HCT116 (cell line): Measurements from ENCODE around the gene WFDC10A. TPM values are rescaled to one million over a fixed set of nuclear protein-coding genes. Genes with fewer than 3 reads are reported as not detected.
"Not testable (repeated sequence)": the region's sequence is repeated elsewhere in the genome, so short reads cannot be mapped to it uniquely, and the experiment has no call there.

Experiments
- ATAC-seq: fragments of 200-7000 bp; cut with Tn5 transposase; 2 replicates; pipeline ENCODE4 v1.9.1; 2020; ENCODE audit warnings: mild to moderate bottlenecking, moderate library complexity
- BruUV-seq: library from RNA; stranded (reverse); fragments of 400-500 nt; replicated peaks from 2 replicates; lab custom pipeline; 2021; lab: Mats Ljungman, UMichigan
- CTCF ChIA-PET: fragments of 300-600 bp; sonication (Branson Sonifier 250); formaldehyde crosslinking; loops from one replicate; lab custom pipeline; 2021; ENCODE audit warnings: antibody characterized with exemption; lab: Charles Lee
- POLR2A ChIA-PET: fragments of 300-600, 350-600 bp; sonication (Branson Sonifier 250); formaldehyde crosslinking; loops from one replicate; lab custom pipeline; 2021; ENCODE audit warnings: antibody characterized with exemption; lab: Charles Lee
- RAD21 ChIA-PET, 2 experiments: fragments of 300-600 bp; sonication (Branson Sonifier 250); formaldehyde crosslinking; loops; one replicate each; lab custom pipeline; 2023; ENCODE audit warnings: low total read pairs in 2 of 2; ENCODE audit not compliant: uncharacterized antibody in 2 of 2, unreplicated experiment in 2 of 2, low non-redundant PET in 1 of 2; lab: Charles Lee
- DNase-seq: peaks from one replicate; pipeline ENCODE4 v3.0.0-alpha.2; 2010; ENCODE audit warnings: low read depth, low spot score
- H2AFZ ChIP-seq: fragments of 200-600 bp; shearing (Covaris generic), sonication (generic); 2 replicates; pipeline ENCODE4 v1.6.1; 2017; ENCODE audit warnings: low read depth, mixed run types, mixed read lengths, antibody characterized with exemption, low read length; ENCODE audit not compliant: poor library complexity, severe bottlenecking
- H3K27ac ChIP-seq: 2 replicates; pipeline ENCODE4 v1.5.1; 2012; ENCODE audit warnings: low read depth, low read length
- H3K27me3 ChIP-seq: fragments of 200-600 bp; sonication (generic); 2 replicates; pipeline ENCODE4 v1.6.1; 2016; ENCODE audit warnings: mixed run types, low read length, mixed read lengths; ENCODE audit not compliant: insufficient read depth
- H3K36me3 ChIP-seq, 2 experiments: fragments of 200-500 bp in 1 of 2; fragments of 200-600 bp in 1 of 2; sonication (Bioruptor generic) in 1 of 2; sonication (generic) in 1 of 2; 2 replicates each; pipeline versions ENCODE4 v1.5.1 to v1.6.1; 2014 to 2016; ENCODE audit warnings: low read length in 2 of 2, inconsistent platforms in 1 of 2, mixed read lengths in 1 of 2, mixed run types in 1 of 2; ENCODE audit not compliant: insufficient read depth in 2 of 2, control insufficient read depth in 1 of 2
- H3K4me1 ChIP-seq, 2 experiments: fragments of 200-600 bp in 1 of 2; sonication (generic) in 1 of 2; 2 replicates each; pipeline versions ENCODE4 v1.5.1 to v1.6.1; 2012 to 2017; ENCODE audit warnings: low read length in 2 of 2, inconsistent platforms in 1 of 2, mild to moderate bottlenecking in 1 of 2, mixed read lengths in 1 of 2, mixed run types in 1 of 2, moderate library complexity in 1 of 2; ENCODE audit not compliant: insufficient read depth in 2 of 2, control insufficient read depth in 1 of 2
- H3K4me2 ChIP-seq: fragments of 200-600 bp; sonication (generic); 2 replicates; pipeline ENCODE4 v1.6.1; 2017; ENCODE audit warnings: mixed run types, low read length, mixed read lengths
- H3K4me3 ChIP-seq, 2 experiments: fragments of 200-600 bp in 1 of 2; sonication (generic) in 1 of 2; replicated peaks in 1 of 2; 2 replicates each; pipeline ENCODE4 v1.5.1; 2011 to 2016; ENCODE audit warnings: low read length in 2 of 2, control low read depth in 1 of 2, low read depth in 1 of 2, mild to moderate bottlenecking in 1 of 2, mixed read lengths in 1 of 2, mixed run types in 1 of 2
- H3K79me2 ChIP-seq: fragments of 200-600 bp; sonication (generic); 2 replicates; pipeline ENCODE4 v1.6.1; 2017; ENCODE audit warnings: mild to moderate bottlenecking, mixed run types, low read length, moderate library complexity, mixed read lengths; ENCODE audit not compliant: insufficient read depth
- H3K9ac ChIP-seq: fragments of 200-600 bp; sonication (generic); 2 replicates; pipeline ENCODE4 v1.6.1; 2016; ENCODE audit warnings: low read length, mixed read lengths
- H3K9me2 ChIP-seq: fragments of 200-600 bp; sonication (generic), shearing (Covaris generic); 2 replicates; pipeline ENCODE4 v1.6.1; 2017; ENCODE audit warnings: mixed run types, mild to moderate bottlenecking, moderate library complexity; ENCODE audit not compliant: insufficient read depth
- H3K9me3 ChIP-seq, 2 experiments: fragments of 200-500 bp in 1 of 2; fragments of 200-600 bp in 1 of 2; sonication (Bioruptor generic) in 1 of 2; sonication (generic) in 1 of 2; 2 replicates each; pipeline ENCODE4 v1.6.1; 2014 to 2017; ENCODE audit warnings: low read length in 2 of 2, mixed read lengths in 2 of 2, inconsistent platforms in 1 of 2, low read depth in 1 of 2, mild to moderate bottlenecking in 1 of 2, mixed run types in 1 of 2, moderate library complexity in 1 of 2; ENCODE audit not compliant: control insufficient read depth in 1 of 2, insufficient read depth in 1 of 2
- H4K20me1 ChIP-seq: fragments of 200-600 bp; sonication (generic), shearing (Covaris generic); 2 replicates; pipeline ENCODE4 v1.6.1; 2017; ENCODE audit warnings: mixed run types, mild to moderate bottlenecking, moderate library complexity; ENCODE audit not compliant: insufficient read depth
- EZH2 ChIP-seq: fragments of 200-600 bp; sonication (generic); IDR thresholded peaks from 2 replicates; pipeline ENCODE4 v1.6.1; 2017; ENCODE audit warnings: antibody characterized with exemption, mixed run types
- intact Hi-C: fragments of 100-400 bp; cut with micrococcal nuclease; formaldehyde crosslinking; loops from 2 replicates; pipeline ENCODE4 v1.10.0; 2022
- total RNA-seq: library from RNA; stranded (reverse); gene quantifications from one replicate; pipeline ENCODE4 v1.2.1, GENCODE V29; 2021; ENCODE audit not compliant: unreplicated experiment

Gene WFDC10A
- total RNA-seq, 1 experiment from 2014 or later: 0.47 TPM

- ChIA-PET RAD21 (no interaction called here), CTCF (no interaction called here), POLR2A (no interaction called here)
- Histone ChIP-seq H3K4me1 (no peaks in the 10 kb centered on the region), H3K79me2 (no peaks in the 10 kb centered on the region), H2AFZ (no peak overlapping the region), H3K36me3 (no peaks in the 10 kb centered on the region), H4K20me1 (no peaks in the 10 kb centered on the region), H3K9me3 (no peaks in the 10 kb centered on the region), H3K27me3 (no peaks in the 10 kb centered on the region), H3K4me2 (no peak overlapping the region), H3K9me2 (no peaks in the 10 kb centered on the region), H3K4me3 (no peak overlapping the region), H3K27ac (no peak overlapping the region), H3K9ac (no peak overlapping the region)
- BruUV-seq: no TSS peak
- TF ChIP-seq EZH2: no peak
- DNase-seq: no peak
- ATAC-seq: no peak
- intact Hi-C loops: no loop called here
Observed at GRCh38 chr20:45639687-45640086, 10.1 kb downstream of the WFDC10A start.

GRCh38 chr20:45641076-45641475, 11.5 kb downstream of the WFDC10A start:
- H3K36me3 ChIP-seq, H3K4me3 ChIP-seq, H3K9ac ChIP-seq, H3K4me1 ChIP-seq, DNase-seq, intact Hi-C loops, RAD21 ChIA-PET, H4K20me1 ChIP-seq, BruUV-seq, H3K79me2 ChIP-seq, H3K9me3 ChIP-seq, ATAC-seq, H3K4me2 ChIP-seq, H2AFZ ChIP-seq, H3K27ac ChIP-seq, POLR2A ChIA-PET, H3K9me2 ChIP-seq, H3K27me3 ChIP-seq: not testable (repeated sequence)
- CTCF ChIA-PET: interaction anchor here (1.5 kb wide), 1 partner anchor 12 kb away, joined by 6 read pairs; the partner anchor contains the start of gene WFDC10A

- H2AFZ ChIP-seq, H3K9me3 ChIP-seq, BruUV-seq, H3K4me2 ChIP-seq, H3K36me3 ChIP-seq, H3K27ac ChIP-seq, RAD21 ChIA-PET, ATAC-seq, H3K79me2 ChIP-seq, H4K20me1 ChIP-seq, H3K9ac ChIP-seq, H3K4me3 ChIP-seq, DNase-seq, H3K9me2 ChIP-seq, H3K27me3 ChIP-seq, POLR2A ChIA-PET, intact Hi-C loops, CTCF ChIA-PET, H3K4me1 ChIP-seq: not testable (repeated sequence)
Observed at GRCh38 chr20:45645869-45646268, 16.3 kb downstream of the WFDC10A start.
